SU-DHL-6 (cell line): Measurements from ENCODE around the gene TMEM129.

ENCODE experiments used
- CTCF ChIP-seq: fragments of 200-600 bp; sonication (generic); IDR thresholded peaks from one replicate; pipeline ENCODE4 v1.5.1; 2017; ENCODE audit warnings: antibody characterized with exemption, mild to moderate bottlenecking, low read length, moderate library complexity; ENCODE audit not compliant: insufficient read depth, poor library complexity, severe bottlenecking
- EZH2phosphoT487 ChIP-seq: fragments of 200-600 bp; sonication (generic), shearing (Covaris generic); conservative IDR thresholded peaks from 2 replicates; pipeline ENCODE4 v1.6.1; 2018; ENCODE audit warnings: mild to moderate bottlenecking, antibody characterized with exemption, low read length, moderate library complexity, mixed read lengths

- TF ChIP-seq CTCF, result no peak
- TF ChIP-seq EZH2phosphoT487, result no peak
These were observed 35.6 kb downstream of the TMEM129 start for GRCh38 chr4:1685235-1686150.
